ENCODE measurements around the gene RPS6KC1. TPM values are rescaled to one million over a fixed set of nuclear protein-coding genes. Genes with fewer than 3 reads are reported as not detected.
A peak's percentile ranks its signal among the peaks of the same experiment; 100 is the strongest.
"Not testable (repeated sequence)": the region's sequence is repeated elsewhere in the genome, so short reads cannot be mapped to it uniquely, and the experiment has no call there.

RPS6KC1 gene
- total and polyA plus RNA-seq, 9 of the 15 experiments (the other 6 are each of a cell fraction or from before 2014, with no cell fraction given): 4.3 to 34.6 (median 20.9) TPM

DNA sequence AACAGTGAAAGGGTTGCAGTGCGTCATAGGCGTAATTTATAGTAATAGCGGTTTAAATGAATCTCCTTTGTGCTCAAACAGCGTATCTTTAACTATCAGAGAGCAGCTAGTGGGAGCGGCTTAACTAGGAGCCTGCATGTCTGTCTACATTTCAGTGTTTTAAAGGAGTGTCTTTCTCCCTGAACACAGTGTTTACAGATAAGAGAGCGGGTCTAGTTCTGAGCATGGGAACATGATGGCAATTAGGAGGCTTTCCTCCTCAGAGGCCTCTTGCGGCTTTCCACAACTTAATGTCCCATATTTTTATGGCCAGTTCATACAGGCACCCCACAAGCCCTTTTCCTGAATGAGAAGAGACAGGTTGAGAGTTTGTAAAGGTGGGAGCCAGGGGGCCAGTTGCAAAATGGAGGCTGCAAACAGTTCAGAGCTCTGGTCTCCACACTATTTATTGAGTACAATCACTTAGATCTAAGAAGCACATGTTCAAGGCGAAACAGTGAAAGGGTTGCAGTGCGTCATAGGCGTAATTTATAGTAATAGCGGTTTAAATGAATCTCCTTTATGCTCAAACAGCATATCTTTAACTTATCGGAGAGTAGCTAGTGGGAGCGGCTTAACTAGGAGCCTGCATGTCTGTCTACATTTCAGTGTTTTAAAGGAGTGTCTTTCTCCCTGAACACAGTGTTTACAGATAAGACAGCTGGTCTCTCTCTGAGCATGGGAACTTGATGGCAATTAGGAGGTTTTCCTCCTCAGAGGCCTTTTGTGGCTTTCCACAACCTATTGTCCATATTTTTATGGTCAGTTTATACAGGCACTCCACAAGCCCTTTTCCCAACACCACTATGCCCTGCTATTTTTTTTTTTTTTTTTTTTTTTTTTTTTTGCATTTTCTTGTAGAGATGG lies 5.5 kb upstream of the RPS6KC1 start (continued):
- TF ChIP-seq MEIS2 (IDR thresholded peaks at IDR 0.05; ENCODE audit: partially characterized antibody): peak; percentile 76
- TF ChIP-seq DIDO1 (tag; IDR thresholded peaks at IDR 0.05; ENCODE audit: low read depth): 0 out of 2 replicates have a peak, but pooled peaks have one; percentile 25
- peak in 1 of 2 experiments; percentile 47; a peak in 1 of 4 replicates for TF ChIP-seq TRIM24 (IDR thresholded peaks at IDR 0.05)
- not testable (repeated sequence) for TF ChIP-seq ATF1 (CRISPR knock-in tag; IDR thresholded peaks at IDR 0.05); TOE1 (CRISPR knock-in tag; IDR thresholded peaks at IDR 0.05; ENCODE audit: borderline replicate concordance, low read depth)
- peak; percentile 81 for TF ChIP-seq ATF1 (tag; IDR thresholded peaks at IDR 0.05)
- TF ChIP-seq GABPA (tag; conservative IDR thresholded peaks at IDR 0.05; ENCODE audit: low read depth): peak; percentile 37; the same call in 1 of the 2 replicates
- TF ChIP-seq ZKSCAN8 (CRISPR knock-in tag; IDR thresholded peaks at IDR 0.05): peak; percentile 52; the same call in 1 of the 2 replicates
- TF ChIP-seq, protein P1, sequence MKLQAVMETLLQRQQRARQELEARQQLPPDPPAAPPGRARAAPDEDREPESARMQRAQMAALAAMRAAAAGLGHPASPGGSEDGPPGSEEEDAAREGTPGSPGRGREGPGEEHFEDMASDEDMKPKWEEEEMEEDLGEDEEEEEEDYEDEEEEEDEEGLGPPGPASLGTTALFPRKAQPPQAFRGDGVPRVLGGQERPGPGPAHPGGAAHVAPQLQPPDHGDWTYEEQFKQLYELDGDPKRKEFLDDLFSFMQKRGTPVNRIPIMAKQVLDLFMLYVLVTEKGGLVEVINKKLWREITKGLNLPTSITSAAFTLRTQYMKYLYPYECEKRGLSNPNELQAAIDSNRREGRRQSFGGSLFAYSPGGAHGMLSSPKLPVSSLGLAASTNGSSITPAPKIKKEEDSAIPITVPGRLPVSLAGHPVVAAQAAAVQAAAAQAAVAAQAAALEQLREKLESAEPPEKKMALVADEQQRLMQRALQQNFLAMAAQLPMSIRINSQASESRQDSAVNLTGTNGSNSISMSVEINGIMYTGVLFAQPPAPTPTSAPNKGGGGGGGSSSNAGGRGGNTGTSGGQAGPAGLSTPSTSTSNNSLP (IDR thresholded peaks at IDR 0.05; ENCODE audit: borderline replicate concordance, low read depth, low read length): peak; percentile 33; the same call in 1 of the 2 replicates
- TF ChIP-seq KAT7 (CRISPR knock-in tag; IDR thresholded peaks at IDR 0.05; ENCODE audit: borderline replicate concordance): peak; percentile 47; the same call in 1 of the 2 replicates
- peak; percentile 80 for TF ChIP-seq MYC (IDR thresholded peaks at IDR 0.05; ENCODE audit: low read depth, low read length)
- peak; percentile 63; the same call in 1 of the 2 replicates for TF ChIP-seq MYC (CRISPR knock-in tag; IDR thresholded peaks at IDR 0.05; ENCODE audit: borderline replicate concordance, low read depth)
- peak; percentile 98 for TF ChIP-seq NFRKB (IDR thresholded peaks at IDR 0.05; ENCODE audit: low read depth)
- TF ChIP-seq TBL1XR1 (IDR thresholded peaks at IDR 0.05; ENCODE audit: low read length in 2 of 2): 0 out of 4 replicates have a peak, but pooled peaks of 1 of the 2 experiments have one; percentile 16
- TF ChIP-seq FOXA3 (CRISPR knock-in tag; conservative IDR thresholded peaks at IDR 0.05 in 1 of 2, IDR thresholded peaks at IDR 0.05 in 1 of 2): peak in 1 of 2 experiments; percentile 56; a peak in 2 of 4 replicates
- TF ChIP-seq HDAC2 (IDR thresholded peaks at IDR 0.05): peak; percentile 66; the same call in 1 of the 2 replicates
- TF ChIP-seq MAX (CRISPR knock-in tag; IDR thresholded peaks at IDR 0.05): peak; percentile 69
- TF ChIP-seq TOE1 (IDR thresholded peaks at IDR 0.05; ENCODE audit: borderline replicate concordance): 0 out of 2 replicates have a peak, but pooled peaks have one; percentile 13

All from K562 (cell line).